Activated T-helper 1 cell treated with Interleukin-2 at 50 U/mL for 16 hours (primary cell): ENCODE results near the gene CFAP65.

Experiments
- DNase-seq: peaks from one replicate; pipeline ENCODE4 v3.0.0-alpha.2; 2020; ENCODE audit warnings: low read depth

Gene CFAP65

DNA sequence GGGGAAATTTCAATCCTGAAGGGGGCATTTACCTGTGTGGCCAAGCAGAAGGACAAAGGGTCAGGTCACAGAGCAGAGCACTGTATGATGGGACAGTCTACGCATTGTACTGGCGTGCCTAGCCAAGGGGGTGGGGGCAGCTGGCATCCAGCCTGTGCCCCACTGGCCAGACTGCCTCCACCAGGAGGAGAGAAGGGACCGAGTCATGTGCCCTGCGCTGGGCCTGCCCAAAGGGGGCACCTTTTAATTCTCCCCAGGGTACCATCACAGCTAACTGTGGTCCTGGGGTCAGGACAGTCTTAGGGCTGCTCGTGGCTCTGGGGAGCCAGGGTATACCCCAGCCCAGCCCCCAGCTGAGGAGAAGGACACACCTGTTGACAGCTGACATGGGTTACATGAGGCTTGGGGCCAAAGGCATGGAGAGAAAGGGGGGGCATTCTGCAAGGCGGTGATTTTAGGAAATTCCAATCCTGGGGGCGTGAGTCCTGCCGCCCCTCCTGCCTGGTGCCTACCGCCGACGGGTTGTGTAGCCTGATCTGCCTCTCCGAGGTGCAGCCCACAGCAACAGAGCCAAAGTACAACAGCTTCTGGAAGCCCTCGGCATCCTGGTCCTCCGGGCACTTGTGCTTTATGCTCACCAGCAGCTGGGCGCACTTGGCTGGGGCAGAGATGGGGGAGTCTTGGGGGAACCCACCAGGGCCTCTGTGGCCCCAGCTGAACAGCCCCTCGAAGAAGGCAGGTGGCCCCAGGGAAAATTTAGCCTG is 11.0 kb downstream of the CFAP65 start:
- DNase-seq = no peak

DNA sequence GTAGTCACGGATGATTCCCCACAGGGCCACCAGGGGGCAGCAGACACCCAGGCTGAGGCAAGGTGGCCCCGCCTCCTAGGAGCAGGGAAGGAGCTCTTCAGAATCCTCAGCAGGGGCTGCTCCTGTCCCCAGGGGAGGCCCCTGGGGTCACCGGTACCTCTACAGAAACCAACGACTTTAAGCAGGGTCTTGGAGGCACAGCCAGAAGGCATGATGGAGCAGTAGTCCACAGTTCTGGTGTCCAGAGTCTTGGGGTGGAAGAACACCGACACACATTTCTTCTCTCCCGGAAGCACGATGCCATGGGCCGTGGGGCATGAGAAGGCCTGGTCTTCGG is 11.5 kb downstream of the CFAP65 start:
- DNase-seq = peak; percentile 58

DNA sequence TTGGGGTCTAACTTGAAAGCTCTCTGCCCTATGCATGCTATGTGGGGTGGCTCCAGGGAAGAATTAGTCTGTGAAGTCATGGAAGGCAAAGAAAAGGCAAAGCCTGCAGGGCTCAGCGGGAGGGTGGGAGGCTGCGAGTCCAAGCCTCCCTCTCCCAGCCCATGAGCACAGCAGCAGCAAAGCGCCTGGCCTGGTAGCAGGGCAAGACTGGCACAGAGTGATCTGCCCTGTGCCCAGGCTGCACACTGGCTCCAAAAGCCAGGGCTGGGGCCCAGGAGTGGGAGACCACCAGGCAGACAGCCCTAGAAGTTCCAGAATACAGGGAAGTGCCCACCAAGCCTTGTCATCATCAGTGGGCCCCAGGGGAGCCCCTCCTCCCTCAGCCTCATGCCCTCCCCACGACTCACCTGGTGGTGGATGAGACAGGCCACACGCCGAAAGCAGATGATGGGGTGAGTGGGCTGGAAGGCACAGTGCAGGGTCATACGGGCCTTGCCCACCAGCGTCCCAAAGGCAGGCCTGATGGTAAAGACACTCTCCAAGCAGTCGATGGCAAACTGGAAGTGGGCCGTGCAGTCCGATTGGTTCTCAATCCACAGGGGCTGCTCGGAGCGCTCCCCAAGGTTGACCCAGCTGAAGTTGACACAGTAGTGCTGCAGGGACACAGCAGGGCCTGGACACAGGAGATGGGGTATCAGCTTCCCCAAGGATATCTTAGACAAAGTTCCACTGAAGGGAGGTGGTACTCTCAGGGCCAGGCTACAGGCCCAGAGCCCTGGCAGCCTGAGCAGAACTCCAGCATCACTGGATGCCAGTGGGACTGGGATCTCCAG is 12.1 kb downstream of the CFAP65 start:
- no peak for DNase-seq

DNA sequence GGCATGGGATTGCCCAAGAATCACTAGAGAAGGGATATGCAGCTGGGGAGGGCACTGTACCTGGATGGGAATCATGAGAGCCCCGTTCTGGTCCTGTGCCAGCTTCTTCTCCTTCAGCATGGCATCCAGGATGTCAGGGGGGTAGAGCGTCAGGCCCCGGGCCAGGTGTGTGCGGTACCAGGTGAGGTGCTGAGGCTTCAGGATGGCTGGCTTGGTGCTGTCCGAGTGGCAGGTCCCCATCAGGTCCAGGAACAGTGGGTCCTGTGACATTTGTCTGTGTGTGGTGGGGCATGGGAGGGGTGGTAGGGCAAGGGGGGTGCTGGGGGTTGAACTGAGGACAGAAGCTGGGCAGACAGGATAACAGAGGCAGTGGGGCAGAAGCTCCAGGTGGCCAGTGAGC is 13.2 kb downstream of the CFAP65 start:
- no peak for DNase-seq

DNA sequence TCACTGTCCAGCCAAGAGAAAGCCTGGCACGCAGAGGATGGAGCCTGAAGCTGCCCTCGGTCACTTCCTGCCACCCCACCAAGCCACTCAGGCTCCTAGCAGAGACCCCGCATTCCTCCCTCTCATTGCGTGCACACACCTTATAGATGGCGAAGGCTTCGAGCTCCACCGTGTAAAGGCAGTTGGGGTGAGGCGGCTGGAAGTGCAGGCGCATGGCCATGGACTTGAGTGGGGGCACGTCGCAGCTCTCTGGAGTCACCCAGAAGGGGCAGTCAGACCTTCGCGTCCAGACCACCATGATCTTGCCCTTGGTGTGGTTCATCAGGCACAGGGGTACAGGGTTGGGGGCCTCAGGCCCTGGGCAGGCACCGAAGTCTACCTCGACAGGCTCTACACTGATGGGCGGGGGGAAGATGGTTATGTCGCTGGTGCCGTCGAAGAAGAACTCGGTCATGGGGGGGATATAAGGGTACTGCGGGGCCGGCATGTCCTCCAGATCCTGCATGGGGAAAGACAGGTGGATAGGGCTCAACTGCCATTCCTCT is 13.7 kb downstream of the CFAP65 start:
- DNase-seq = no peak

DNA sequence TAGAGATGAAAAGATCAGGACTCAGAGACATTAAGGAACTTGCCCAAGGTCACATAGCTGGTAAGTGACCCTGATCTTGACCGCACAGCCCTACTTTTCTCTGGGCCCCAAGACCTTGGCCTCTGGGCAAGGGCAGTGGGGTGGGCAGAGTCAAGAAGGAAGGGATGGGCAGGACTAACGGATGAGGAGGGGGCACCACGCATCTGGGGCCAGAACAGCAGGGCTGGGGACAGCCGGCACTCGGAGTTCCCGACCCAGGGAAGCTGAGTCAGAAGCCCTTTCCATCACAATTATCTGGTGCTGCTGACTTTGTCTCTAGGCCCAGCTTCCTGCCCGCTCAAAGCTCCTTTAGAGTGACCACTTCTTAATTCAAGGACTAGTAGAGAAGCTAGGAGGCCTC is 14.4 kb downstream of the CFAP65 start:
- no peak for DNase-seq

DNA sequence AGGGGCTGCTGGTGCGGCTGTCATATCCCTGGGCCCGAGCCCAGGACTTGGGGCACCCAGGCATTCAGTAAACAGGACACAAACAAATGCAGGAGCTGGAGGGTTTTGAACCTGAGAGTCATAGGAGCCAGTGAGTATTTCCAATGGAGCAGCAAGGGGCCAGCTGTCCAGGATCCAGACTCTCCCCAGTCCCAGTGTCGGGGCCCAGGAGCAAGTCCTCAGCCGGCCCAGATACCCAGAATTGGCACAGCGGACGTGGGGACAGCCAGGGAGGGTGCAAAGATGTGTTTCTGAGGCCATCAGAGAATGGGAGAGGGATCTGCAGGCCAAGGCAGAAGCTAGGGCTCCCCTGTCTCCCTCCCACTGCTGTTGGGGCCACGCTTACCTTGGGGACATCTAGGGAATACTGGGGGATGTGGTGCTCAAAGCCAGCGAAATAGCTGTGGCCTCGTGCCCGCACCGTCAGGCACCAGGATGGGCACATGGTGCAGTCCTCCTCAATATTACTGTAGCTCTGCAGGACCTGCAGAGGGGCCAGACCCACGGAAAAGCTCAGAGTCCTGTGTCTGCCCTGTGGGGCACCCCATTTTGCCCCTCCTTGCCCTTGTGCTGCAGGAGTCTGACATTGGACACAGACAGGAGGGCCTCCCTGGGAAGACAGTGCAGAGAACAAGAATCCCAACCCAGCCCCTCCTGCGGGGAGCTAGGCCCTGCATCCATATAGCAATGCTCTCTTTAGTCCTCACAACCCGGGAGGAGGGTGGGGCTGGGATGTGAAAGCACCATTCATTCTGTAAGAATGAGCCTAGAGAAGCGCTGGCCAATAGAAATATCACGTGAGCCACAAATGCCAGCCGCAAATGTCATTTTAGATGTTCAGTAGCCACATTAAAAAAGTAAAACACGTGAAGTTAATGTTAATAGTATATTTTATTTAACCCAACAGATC is 15.4 kb downstream of the CFAP65 start:
- DNase-seq = no peak

DNA sequence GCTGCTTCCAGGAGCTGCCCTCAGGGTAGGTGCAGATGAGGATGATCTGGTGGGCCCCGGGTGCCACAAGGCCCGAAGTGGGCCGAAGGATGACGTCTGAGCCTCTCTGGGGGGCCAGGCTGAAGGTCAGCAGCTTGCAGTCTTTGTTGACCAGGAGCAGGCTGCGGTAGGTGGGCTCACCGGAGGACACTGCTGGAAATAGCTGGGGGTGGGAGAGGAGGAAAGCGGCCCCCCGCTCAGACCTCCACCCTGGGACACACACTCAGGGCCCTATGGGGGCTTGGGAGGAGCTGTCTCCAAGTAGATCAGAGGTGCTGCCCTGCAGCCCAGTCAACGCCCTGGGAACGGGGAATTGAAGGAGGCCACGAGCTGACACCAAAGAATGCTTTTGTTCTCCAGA is 17.3 kb downstream of the CFAP65 start:
- DNase-seq = no peak

DNA sequence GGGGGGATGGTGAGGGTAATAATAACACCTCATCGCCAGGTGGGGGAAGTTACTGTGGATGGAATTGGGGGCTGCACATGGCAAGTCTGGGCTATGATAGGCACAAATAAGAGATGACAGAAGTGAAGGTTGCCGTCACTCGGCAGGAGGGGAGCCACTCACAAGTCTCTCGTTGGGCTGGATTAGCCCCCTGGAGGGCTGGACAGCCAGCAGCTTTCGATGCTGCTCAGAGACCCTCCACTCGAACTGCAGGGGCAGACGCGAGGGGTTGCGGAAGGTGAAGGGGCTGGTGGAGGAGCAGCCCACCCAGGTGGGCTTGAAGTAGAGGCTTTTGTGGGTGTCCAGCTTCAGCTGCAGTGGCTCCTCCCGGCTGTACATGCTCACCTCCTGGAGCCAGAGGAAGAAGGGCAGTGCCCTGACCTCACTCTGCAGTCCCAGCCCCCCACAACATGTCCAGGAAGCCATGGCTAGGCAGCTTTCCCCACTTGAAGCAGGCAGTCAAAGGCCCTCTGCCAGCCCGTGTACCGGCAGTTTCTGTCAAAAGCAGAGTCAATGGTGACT is 18.2 kb downstream of the CFAP65 start:
- no peak for DNase-seq

DNA sequence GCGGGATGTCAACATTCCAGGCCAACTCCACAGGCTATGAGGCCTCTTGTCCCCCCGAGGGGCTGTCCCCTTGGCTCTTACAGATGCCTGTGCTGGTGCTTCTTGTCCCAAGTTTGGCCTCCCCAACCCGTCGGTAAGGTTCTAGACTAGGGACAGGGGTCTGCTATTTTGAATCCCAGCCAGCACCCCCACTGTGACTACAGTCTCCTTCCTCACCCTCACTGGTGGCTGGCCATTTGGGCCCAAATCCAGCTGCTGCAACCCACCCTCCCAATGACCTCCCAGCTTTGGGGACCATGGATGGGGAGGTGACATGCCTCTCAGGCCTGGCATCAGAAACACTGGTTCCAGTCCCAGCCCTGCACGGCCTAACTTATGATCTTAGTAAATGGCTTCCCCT is 18.7 kb downstream of the CFAP65 start:
- no peak for DNase-seq

DNA sequence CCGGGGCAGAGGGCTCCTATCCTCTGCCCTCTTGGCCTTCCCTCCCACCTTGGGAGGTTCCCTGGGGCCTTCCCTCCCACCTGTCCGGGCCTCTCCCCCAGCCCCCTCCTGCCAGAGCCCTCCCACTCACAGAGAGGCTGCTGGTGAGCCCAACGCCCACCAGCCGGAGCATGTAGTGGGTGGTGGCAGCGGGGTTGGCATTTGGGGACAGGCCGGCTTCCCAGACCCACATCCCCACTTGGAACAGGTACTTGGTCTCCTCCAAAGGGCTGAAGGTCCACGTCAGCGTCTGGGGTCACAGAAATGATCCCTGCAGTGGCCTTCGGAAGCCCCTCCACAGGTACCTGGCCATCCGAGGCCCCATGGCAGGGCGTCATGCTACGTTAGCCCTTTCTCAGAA is 19.3 kb downstream of the CFAP65 start:
- no peak for DNase-seq

DNA sequence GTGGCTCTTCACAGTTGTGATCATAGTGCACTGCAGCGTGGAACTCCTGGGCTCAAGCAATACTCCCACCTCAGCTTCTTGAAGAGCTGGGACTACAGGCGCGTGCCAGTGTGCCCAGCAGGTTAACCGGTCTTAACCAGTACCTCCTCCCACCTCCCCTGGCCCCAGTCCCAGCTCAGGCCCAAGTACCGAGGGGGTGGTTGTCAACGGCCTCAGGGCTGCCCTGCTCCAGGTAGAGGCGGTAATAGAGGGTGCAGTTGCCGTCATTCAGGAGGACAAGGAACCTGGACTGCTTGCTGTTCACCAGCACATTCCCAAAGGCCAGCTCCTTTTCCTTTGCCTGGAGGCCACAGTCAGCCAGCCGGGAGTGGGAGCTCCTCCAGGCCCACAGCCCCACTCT is 19.7 kb downstream of the CFAP65 start:
- DNase-seq = no peak

DNA sequence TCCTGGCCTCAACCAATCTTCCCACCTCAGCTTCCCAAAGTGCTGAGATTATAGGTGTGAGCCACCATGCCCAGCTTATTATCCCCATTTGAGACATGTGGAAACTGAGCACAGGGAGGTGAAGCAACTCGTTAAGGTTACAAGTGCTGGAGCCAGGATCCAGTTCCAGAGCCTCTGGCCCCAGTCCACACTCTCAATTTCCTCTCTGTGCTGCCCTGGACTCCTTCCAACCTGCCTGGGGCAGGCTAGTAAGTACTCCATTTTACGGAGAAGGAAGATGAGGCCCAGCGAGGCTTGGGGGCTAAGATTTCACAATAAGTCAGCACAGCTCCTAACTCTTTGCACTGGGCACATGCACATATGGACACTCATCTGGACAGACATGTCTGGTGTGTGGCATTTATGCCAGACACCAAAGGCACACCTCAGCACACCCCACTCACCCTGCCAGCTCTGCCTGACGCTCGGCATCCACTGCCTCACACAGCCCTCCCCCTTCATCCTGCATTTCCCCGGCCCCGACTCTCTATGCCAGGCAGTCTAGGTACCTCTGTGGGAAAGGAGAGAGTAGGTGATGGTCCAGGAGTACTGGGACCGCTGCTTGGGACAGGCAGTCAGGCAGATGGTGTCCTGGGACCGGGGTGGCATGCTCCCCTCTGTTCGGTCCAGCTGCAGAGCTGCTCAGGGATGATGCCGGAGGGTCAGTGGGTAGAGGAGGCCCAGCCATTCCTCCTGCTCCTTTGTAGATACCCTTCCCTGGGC is 20.5 kb downstream of the CFAP65 start:
- DNase-seq = no peak

DNA sequence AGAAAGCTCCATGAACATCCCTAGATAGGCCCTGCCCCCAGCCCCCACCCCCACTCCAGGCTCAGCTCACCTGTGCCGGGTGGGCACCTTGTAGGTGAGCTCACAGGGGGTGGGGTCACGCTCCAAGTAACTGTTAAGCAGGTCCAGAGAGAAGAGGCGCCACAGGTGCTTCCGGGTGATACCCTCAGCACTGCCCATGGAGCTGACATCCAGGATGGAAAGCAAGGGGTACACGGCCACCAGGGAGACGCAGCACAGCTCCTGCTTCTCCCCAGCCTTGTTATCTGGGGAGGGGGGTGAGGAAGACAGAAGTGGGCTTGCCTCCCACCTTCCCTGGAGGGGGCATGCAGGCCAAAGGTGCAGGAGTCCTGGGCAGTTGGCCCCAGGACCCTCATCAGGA is 21.9 kb downstream of the CFAP65 start:
- DNase-seq = no peak

DNA sequence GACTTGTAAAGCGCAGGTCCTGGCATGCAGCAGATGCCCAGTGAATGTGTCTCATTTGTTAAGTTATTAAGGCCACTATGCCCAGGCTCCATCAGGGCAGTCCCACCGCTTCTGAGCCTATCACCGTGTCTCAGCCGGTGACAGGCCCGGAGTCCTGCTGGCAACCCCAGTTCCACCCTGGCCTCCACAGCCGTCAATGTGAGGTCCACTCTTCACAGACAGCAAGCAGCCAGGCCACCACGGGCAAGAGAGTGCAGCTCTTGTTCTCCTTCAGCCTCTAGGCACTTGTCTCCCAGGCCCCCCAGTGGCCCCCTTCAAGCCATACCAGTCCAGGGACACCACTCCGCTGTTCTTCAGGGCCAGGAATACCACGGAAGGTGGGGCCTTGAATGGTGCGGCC is 22.6 kb downstream of the CFAP65 start:
- no peak for DNase-seq

DNA sequence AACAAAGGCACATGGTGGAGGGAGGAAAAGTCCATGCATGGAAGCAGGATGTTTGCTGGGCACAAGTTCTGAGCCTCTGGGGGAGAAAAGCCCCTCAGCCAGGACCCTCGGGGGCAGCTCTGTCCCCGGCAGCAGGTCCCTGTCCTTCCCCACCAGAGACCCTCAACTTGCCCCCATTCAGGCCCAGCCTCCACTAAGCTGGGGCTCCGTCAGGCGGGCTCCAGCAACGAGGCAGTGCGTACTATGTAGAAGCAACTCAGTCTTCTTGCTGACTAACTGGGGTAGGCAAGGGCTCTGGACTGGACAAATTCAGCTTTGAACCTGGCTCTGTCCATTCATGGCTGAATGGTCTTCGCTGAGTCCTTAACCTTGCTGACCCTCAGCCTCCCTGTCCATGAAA is 23.0 kb downstream of the CFAP65 start:
- no peak for DNase-seq

DNA sequence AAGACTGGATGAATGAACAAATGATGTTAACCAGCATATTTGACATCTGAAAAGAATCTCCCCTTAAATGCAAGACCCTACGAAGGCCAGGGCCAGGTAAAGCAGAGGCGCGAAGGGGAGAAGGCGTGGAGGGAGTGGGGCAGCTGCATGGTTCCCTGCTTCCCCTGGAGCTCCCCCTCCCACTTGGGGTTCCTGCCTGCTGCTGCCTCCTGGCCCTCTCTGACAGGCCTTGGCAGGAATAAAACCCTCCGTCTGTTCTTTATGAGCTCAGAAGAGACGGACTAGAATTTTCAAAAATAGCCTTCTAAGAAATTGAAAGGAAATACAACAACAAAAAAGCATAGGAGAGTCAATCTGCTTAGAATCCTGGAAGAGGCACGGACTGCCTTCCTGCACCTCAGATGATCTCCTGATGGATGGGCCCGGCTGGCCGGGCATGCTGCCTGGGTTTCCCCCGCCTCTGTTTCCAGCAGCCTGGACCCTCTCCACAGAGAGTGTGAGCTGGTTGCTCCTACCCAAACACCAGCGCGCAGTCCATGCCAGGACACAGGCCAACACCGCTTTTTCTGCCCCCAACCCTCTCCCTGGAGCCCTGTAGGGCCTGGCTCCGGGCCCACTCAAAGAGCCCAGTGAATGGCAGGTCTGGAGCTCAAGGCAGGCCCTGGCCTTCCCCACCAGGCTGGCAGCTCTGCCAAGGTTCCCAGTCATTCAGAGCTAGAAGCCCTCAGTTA is 23.9 kb downstream of the CFAP65 start:
- no peak for DNase-seq

DNA sequence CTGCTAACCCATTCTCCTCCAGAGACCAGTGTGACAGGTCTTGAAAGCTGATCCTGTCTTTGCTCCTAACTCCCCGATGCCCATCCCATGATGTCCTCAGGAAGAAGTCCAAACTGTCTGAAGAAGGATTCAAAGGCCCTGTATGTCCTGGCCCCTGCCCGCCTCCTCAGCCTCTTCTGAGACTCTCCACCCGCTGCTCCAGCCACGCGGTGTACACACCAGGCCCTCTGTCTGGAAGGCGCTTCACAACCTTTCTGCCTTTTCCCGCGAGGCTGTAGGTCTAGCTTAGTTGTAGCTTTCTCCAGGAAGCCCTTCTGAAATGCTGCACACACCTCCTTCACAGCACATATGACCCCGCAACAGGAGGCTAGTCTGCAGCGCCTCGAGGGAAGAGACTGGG is 24.6 kb downstream of the CFAP65 start:
- DNase-seq = no peak

DNA sequence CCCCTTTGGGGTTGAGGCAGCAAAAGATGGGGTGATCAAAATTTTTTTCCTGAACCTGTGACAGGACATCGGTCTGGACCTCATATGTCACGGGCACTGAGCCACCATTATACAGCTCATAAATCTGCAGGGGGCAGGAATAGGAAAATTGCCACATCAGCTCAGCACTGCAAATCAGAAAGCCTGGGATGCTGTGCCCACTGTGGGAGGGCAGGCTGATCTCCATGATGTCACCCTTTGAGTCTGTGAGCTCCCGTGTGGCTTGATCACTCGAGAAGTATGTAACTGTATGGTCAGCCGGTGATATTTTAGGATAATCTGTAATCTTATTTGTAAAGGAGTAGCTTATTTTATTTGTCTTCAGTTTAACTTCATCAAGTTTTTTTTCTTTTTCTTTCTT is 30.4 kb downstream of the CFAP65 start:
- DNase-seq = no peak

DNA sequence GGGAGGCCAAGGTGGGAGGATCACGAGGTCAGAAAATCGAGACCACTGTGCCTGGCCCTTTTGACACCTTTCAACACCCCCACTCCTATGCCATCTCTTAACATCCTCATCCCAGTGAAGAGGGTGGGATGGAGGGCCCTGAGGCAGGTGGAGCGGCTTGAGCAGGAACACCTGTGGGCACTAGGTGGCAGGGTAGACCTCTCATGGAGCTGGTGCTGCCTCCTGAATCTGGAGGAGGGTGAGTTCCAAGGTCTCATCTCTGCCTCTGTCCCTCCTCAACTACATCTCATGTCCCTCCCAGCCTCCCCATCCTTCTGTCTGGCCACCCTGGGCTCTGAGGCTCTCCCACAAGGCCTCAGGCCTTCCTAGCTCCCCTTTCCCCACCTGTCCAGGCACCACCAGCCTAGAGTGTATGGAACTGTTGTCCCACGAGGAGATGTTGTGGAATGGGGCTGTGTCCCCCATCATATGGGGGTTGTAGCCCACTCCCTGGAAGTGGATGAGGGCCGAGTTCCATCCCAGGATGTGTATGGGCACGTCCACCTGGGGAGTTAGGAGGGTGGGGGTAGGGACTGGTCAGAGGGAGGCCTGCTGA is 31.1 kb downstream of the CFAP65 start:
- no peak for DNase-seq
